ENCODE data around the gene COMMD1.
"Not testable (repeated sequence)": the region's sequence is repeated elsewhere in the genome, so short reads cannot be mapped to it uniquely, and the experiment has no call there.

COMMD1 gene

GRCh38 chr2:61995515-61995914, 90.0 kb downstream of the COMMD1 start:
- no peaks in the 10 kb centered on the region for H3K4me1 ChIP-seq (ENCODE audit: insufficient read depth, low read length)
- H3K36me3 ChIP-seq (ENCODE audit: insufficient read depth, low read length): no peaks in the 10 kb centered on the region
- ATAC-seq (ENCODE audit: insufficient read depth, low read depth) (no peak), DNase-seq (no peak)
- TF ChIP-seq EZH2 (IDR thresholded peaks at IDR 0.05; ENCODE audit: borderline replicate concordance, low read depth, low read length, severe bottlenecking): no peak
- no peak for TF ChIP-seq CTCF (IDR thresholded peaks at IDR 0.05; ENCODE audit: borderline replicate concordance, extremely low read depth, low read length, poor library complexity, severe bottlenecking)
- H4K20me1 ChIP-seq (ENCODE audit: insufficient read depth, low read length): no peaks in the 10 kb centered on the region
- no peaks in the 10 kb centered on the region for H3K9me3 ChIP-seq (ENCODE audit: insufficient read depth, low read length, severe bottlenecking)
- no peak overlapping the region for H3K27ac ChIP-seq (ENCODE audit: low read length)
- H3K9ac ChIP-seq (ENCODE audit: low read depth, low read length): no peak overlapping the region
- H3K27me3 ChIP-seq (ENCODE audit: insufficient read depth, low read length, poor library complexity): no peaks in the 10 kb centered on the region
- no peaks in the 10 kb centered on the region for H3K79me2 ChIP-seq (ENCODE audit: insufficient read depth, low read length)
- H3K4me3 ChIP-seq (ENCODE audit: low read depth in 1 of 2, low read length in 2 of 2): no peak overlapping the region
- no peak overlapping the region for H2AFZ ChIP-seq (ENCODE audit: low read depth, low read length)
- H3K4me2 ChIP-seq (ENCODE audit: insufficient read depth, low read length): no peak overlapping the region

GRCh38 chr2:61998426-61998825, 93.0 kb downstream of the COMMD1 start:
- no peaks in the 10 kb centered on the region for H4K20me1 ChIP-seq (ENCODE audit: insufficient read depth, low read length)
- H3K9me3 ChIP-seq (ENCODE audit: insufficient read depth, low read length, severe bottlenecking): no peaks in the 10 kb centered on the region
- no peaks in the 10 kb centered on the region for H3K27me3 ChIP-seq (ENCODE audit: insufficient read depth, low read length, poor library complexity)
- no peaks in the 10 kb centered on the region for H3K79me2 ChIP-seq (ENCODE audit: insufficient read depth, low read length)
- no peaks in the 10 kb centered on the region for H3K36me3 ChIP-seq (ENCODE audit: insufficient read depth, low read length)
- H3K4me2 ChIP-seq (ENCODE audit: insufficient read depth, low read length): no peak overlapping the region
- H2AFZ ChIP-seq (ENCODE audit: low read depth, low read length): no peak overlapping the region
- no peak for TF ChIP-seq CTCF (IDR thresholded peaks at IDR 0.05; ENCODE audit: borderline replicate concordance, extremely low read depth, low read length, poor library complexity, severe bottlenecking)
- TF ChIP-seq EZH2 (IDR thresholded peaks at IDR 0.05; ENCODE audit: borderline replicate concordance, low read depth, low read length, severe bottlenecking): no peak
- H3K27ac ChIP-seq (ENCODE audit: low read length): no peak overlapping the region
- H3K4me1 ChIP-seq (ENCODE audit: insufficient read depth, low read length): no peaks in the 10 kb centered on the region
- no peak overlapping the region for H3K4me3 ChIP-seq (ENCODE audit: low read depth in 1 of 2, low read length in 2 of 2)
- ATAC-seq (ENCODE audit: insufficient read depth, low read depth): no peak
- DNase-seq: no peak
- H3K9ac ChIP-seq (ENCODE audit: low read depth, low read length): no peak overlapping the region

- H3K79me2 ChIP-seq (ENCODE audit: insufficient read depth, low read length): no peaks in the 10 kb centered on the region
- no peak for TF ChIP-seq EZH2 (IDR thresholded peaks at IDR 0.05; ENCODE audit: borderline replicate concordance, low read depth, low read length, severe bottlenecking)
- no peak for TF ChIP-seq CTCF (IDR thresholded peaks at IDR 0.05; ENCODE audit: borderline replicate concordance, extremely low read depth, low read length, poor library complexity, severe bottlenecking)
- no peak overlapping the region for H2AFZ ChIP-seq (ENCODE audit: low read depth, low read length)
- ATAC-seq (ENCODE audit: insufficient read depth, low read depth) (no peak), DNase-seq (no peak)
- no peaks in the 10 kb centered on the region for H3K9me3 ChIP-seq (ENCODE audit: insufficient read depth, low read length, severe bottlenecking)
- H3K4me1 ChIP-seq (ENCODE audit: insufficient read depth, low read length): no peaks in the 10 kb centered on the region
- H4K20me1 ChIP-seq (ENCODE audit: insufficient read depth, low read length): no peaks in the 10 kb centered on the region
- no peak overlapping the region for H3K9ac ChIP-seq (ENCODE audit: low read depth, low read length)
- no peak overlapping the region for H3K27ac ChIP-seq (ENCODE audit: low read length)
- no peak overlapping the region for H3K4me2 ChIP-seq (ENCODE audit: insufficient read depth, low read length)
- H3K36me3 ChIP-seq (ENCODE audit: insufficient read depth, low read length): no peaks in the 10 kb centered on the region
- no peaks in the 10 kb centered on the region for H3K27me3 ChIP-seq (ENCODE audit: insufficient read depth, low read length, poor library complexity)
- no peak overlapping the region for H3K4me3 ChIP-seq (ENCODE audit: low read depth in 1 of 2, low read length in 2 of 2)
These were observed 95.1 kb downstream of the COMMD1 start for GRCh38 chr2:62000538-62000937.

- no peaks in the 10 kb centered on the region for H3K36me3 ChIP-seq (ENCODE audit: insufficient read depth, low read length)
- ATAC-seq (ENCODE audit: insufficient read depth, low read depth): no peak
- H3K27ac ChIP-seq (ENCODE audit: low read length): no peak overlapping the region
- no peaks in the 10 kb centered on the region for H3K79me2 ChIP-seq (ENCODE audit: insufficient read depth, low read length)
- H3K27me3 ChIP-seq (ENCODE audit: insufficient read depth, low read length, poor library complexity): no peaks in the 10 kb centered on the region
- no peak overlapping the region for H3K4me2 ChIP-seq (ENCODE audit: insufficient read depth, low read length)
- no peak overlapping the region for H2AFZ ChIP-seq (ENCODE audit: low read depth, low read length)
- no peaks in the 10 kb centered on the region for H4K20me1 ChIP-seq (ENCODE audit: insufficient read depth, low read length)
- H3K9me3 ChIP-seq (ENCODE audit: insufficient read depth, low read length, severe bottlenecking): no peaks in the 10 kb centered on the region
- TF ChIP-seq EZH2 (IDR thresholded peaks at IDR 0.05; ENCODE audit: borderline replicate concordance, low read depth, low read length, severe bottlenecking) (no peak), CTCF (IDR thresholded peaks at IDR 0.05; ENCODE audit: borderline replicate concordance, extremely low read depth, low read length, poor library complexity, severe bottlenecking) (no peak)
- no peak for DNase-seq
- H3K4me3 ChIP-seq (ENCODE audit: low read depth in 1 of 2, low read length in 2 of 2): no peak overlapping the region
- H3K9ac ChIP-seq (ENCODE audit: low read depth, low read length): no peak overlapping the region
- no peaks in the 10 kb centered on the region for H3K4me1 ChIP-seq (ENCODE audit: insufficient read depth, low read length)
These were observed 96.0 kb downstream of the COMMD1 start for GRCh38 chr2:62001431-62001830.

GRCh38 chr2:62004428-62004827, 99.0 kb downstream of the COMMD1 start:
- H3K79me2 ChIP-seq (ENCODE audit: insufficient read depth, low read length); H3K4me3 ChIP-seq (ENCODE audit: low read depth in 1 of 2, low read length in 2 of 2); H3K27ac ChIP-seq (ENCODE audit: low read length); H3K36me3 ChIP-seq (ENCODE audit: insufficient read depth, low read length); ATAC-seq (ENCODE audit: insufficient read depth, low read depth); H3K4me1 ChIP-seq (ENCODE audit: insufficient read depth, low read length); H4K20me1 ChIP-seq (ENCODE audit: insufficient read depth, low read length); H2AFZ ChIP-seq (ENCODE audit: low read depth, low read length); H3K9ac ChIP-seq (ENCODE audit: low read depth, low read length); H3K27me3 ChIP-seq (ENCODE audit: insufficient read depth, low read length, poor library complexity); H3K4me2 ChIP-seq (ENCODE audit: insufficient read depth, low read length); DNase-seq; H3K9me3 ChIP-seq (ENCODE audit: insufficient read depth, low read length, severe bottlenecking): not testable (repeated sequence)
